NCI-H1436 treated with DMSO at 0.1 percent for 48 hours (cell line): ENCODE results near the gene TTC28.
"Not testable (repeated sequence)": the region's sequence is repeated elsewhere in the genome, so short reads cannot be mapped to it uniquely, and the experiment has no call there.

Experiments used
- DNase-seq: peaks from one replicate; lab custom pipeline; 2025; lab: John Stamatoyannopoulos, UW

TTC28 gene

GRCh38 chr22:28183078-28183860 lies 496.4 kb downstream of the TTC28 start:
- no peak for DNase-seq

DNA sequence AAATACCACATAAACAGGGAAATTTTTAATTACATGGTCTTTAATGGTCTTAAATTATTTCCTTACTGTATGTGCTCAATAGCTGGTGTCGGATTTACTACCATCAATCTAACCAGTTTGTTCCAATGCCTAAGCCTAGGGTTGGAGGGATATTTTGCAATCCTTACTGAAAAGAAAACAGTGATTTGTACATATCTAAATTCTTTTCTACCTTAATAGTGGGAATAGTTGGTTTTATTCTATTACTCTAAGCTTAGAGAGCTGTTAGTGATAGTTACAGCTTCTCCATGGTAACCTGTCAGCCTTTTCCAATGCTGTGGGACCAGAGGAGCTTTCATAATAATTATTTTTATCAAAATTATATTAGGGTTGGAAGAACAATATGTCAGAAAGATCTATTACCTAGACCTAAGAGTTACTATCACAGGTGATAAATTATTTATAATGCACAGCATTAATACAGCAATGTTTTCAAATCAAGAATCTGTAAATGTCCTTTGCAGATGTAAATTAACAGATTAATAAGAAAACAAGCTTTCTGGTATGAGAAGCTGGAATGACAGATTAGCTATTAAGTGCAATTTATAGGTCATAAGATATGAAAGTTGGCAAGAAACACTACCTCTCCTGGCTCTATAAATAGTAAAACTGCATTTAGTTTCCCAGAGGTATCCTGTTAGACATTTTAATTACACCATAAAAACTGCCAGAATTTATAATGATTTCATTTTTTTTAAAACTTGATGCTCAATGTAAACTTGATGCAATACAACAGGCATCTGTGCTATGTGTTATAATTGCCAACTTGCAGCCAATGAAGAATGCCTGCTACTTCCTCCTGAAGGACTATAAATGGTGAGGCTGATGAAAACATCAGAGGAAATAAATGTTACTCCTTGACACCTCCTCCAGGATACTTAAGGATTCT lies 498.6 kb downstream of the TTC28 start:
- DNase-seq, result no peak

DNA sequence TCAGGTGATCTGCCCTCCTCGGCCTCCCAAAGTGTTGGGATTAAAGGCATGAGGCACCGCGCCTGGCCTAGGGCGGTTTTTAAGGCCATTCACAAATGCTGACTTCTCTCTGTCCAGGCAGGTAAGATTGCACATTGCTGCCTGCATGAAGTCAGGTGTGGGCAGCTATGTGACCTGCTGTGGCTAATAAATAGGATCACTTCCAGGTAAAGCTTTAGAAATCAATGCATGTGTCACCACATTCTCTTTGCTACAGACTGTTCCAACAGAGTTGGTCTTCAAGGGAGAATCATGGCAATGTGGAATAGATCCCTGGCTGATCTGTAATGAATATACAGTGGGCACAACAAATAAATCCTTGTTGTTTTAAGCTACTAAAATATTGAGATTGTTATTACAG lies 500.2 kb downstream of the TTC28 start:
- DNase-seq, result no peak

DNA sequence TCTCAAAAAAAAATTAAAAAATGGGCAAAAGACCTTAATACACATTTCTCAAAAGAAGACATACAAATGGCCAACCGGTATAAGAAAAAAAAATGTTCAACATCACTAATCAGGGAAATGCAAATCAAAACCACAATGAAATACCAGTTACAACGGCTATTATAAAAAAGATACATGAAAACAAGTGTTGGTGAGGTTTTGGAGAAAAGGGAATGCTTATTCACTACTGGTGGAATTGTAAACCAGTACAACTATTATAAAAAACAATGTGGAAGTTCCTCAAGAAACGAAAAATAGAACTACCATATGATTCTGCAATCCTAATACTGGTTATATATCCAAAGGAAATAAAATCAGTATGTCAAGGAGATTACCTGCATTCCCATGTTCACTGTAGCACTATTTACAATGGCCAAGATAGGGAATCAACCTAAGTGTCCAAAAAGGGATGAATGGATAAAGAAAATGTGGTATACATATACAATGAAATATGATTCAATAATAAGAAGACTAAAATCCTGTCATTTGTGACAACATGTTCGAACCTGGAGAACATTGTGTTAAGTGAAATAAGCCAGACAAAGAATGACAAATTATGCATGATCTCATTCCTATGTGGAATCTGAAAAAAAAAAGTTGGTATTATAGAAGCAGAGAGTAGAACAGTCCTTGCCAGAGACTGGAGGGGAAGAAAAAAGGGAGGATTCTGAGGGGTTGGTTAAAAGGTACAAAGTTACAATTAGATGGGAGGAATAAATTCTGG lies 503.7 kb downstream of the TTC28 start:
- DNase-seq, result no peak

DNA sequence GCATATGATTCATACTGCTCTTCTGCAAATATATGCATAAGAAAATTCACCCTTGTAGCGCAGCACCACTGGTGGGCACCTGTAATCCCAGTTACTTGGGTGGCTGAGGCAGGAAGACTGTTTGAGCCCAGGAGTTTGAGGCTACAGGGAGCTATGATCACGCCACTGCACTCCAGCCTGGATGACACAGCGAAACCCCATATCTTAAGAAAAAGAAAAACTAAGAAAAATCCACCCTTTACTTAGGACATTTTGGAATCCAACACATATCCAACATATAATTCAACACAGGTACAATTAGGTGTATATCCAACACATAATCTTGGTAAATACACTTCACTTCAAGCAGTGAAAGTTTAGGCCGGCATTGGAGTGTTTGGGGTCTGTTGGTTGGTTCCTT lies 505.1 kb downstream of the TTC28 start:
- DNase-seq, result no peak

GRCh38 chr22:28172892-28173670 lies 506.6 kb downstream of the TTC28 start:
- DNase-seq, result no peak

GRCh38 chr22:28171712-28172111 lies 507.9 kb downstream of the TTC28 start:
- no peak for DNase-seq

DNA sequence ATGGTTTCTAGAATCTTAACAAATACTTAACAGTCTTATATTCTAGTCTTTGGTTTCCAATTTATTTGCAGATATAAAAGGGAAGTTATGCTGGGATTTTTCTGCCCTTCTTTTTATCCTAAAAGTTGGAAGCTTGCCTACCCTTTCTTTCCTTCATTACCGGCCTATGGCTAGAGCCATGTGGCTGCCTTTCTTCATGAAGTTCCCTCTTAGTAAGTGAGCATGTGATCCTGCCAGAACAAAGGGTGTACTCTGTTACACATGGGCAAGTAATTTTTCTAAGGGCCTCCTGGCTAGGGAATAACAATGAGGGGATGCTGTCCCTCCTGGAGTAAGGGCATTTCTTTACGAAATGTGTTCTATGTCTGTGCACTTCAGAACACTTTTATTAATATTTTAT lies 508.5 kb downstream of the TTC28 start:
- DNase-seq, result no peak

- not testable (repeated sequence) for DNase-seq
Measured at GRCh38 chr22:28169314-28169713, 510.3 kb downstream of the TTC28 start.

GRCh38 chr22:28155808-28156207 lies 523.8 kb downstream of the TTC28 start:
- no peak for DNase-seq

DNA sequence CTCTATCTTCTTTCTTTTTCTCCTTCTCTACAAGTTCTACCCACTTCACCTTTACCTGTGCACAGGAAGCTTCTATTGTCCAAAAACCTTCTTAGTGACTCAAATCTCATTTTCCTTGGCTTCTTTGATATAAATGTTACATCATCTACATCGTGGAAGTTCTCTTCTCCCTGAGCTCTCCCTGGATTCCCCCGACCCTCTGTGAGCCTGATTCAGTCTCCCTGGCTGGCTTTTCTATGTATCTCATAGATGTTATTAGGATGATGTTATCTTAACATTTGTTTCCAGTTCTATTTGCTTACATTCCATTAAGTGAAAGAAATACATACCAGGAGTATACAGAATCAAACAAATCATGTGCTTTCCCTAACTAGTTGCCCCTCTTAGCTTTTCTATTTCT lies 524.8 kb downstream of the TTC28 start:
- no peak for DNase-seq

- no peak for DNase-seq
Measured at GRCh38 chr22:28151151-28151816, 528.4 kb downstream of the TTC28 start.

DNA sequence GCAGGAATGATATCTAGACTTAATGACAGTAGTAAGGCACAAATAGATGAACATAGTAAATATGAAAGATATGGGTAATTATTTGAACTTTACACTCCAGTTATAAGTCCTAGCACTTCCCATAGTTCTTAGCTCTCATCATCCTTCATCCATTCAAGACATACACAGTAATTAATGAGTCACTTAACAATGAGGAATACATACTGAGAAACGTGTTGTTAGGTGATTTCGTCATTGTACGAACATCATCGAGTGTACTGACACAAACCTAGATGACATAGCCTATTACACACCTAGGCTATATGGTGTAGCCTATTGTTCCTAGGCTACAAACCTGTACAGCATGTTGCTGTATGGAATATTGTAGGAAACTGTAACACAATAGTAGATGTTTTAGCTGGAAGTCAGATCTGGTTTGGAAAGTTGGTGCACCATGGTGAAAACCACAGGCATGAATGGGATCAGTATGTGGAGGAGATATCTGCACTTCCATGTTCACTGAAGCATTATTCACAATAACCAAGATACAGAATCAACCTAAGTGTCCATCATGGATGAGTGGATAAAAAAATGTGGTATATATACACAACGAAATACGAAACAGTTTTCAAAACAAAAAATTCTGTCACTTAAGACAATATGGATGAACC lies 530.7 kb downstream of the TTC28 start:
- DNase-seq, result no peak

- DNase-seq, result no peak
Measured at GRCh38 chr22:28147401-28147800, 532.2 kb downstream of the TTC28 start.

GRCh38 chr22:28146401-28147314 lies 533.0 kb downstream of the TTC28 start:
- DNase-seq, result no peak

GRCh38 chr22:28143961-28144745 lies 535.5 kb downstream of the TTC28 start:
- DNase-seq, result no peak

DNA sequence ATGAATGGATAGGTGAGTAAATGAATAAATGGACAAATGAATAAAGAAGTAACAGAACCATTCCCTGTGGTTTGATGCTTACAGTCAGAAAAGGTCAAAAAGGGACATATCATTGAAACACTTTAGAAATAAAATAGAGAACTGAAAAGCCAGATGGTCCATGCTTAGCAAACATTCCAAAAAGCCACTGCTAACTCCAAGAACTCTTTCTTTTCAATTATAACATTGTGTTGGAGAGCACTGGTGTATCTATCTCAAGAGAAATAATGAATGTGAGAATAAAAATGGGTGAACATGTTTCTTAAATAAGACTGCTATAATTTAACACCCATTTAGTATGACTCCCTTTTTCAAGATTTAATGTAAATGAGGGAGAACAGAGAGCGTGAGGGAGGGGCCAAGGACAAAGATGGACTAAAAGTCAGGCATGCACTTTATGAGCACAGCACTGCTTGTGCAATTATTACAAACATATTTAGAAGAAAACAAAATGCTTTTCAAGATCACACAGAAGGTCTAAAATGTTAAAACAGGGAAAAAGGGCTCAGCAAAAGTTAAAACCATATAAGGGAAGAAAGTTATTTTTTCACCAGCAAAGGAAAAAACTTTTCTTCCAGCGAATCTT lies 536.3 kb downstream of the TTC28 start:
- no peak for DNase-seq

DNA sequence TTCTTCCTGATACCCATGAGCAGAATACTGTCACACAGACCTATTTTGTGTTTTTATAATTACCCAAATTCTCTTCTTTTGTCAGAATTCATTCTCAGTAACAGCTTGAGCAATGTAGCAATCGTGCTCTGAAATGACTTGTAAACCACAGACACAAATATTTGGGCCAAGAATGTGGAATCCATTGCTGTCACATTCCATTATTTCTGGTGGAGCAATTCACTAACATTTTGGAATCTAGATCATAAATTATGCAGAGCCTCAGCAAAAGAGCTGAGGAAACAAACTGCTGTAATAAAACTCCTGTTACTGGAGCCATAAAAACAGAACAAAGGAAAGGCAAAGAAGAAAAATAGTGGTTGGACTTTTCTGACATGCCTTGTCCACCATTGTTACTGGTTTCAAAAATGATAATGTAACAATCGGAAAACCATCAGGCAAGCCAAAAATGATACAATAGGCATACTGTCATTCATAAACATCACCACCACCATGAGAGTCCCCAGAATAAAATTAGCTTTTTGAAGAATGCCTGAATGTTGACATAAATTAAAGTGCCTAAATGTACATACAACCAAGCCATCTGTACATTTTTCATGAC lies 537.2 kb downstream of the TTC28 start:
- DNase-seq, result no peak
